Neuron (in vitro differentiated cells): Measurements from ENCODE around the gene COL23A1.

Source experiments
- H2AFZ ChIP-seq: one replicate; pipeline ENCODE4 v1.6.1; 2013; ENCODE audit warnings: low read depth, mild to moderate bottlenecking, inconsistent platforms, low read length, moderate library complexity
- H3K27me3 ChIP-seq: one replicate; pipeline ENCODE4 v1.6.1; 2013; ENCODE audit warnings: low read length; ENCODE audit not compliant: insufficient read depth
- H3K36me3 ChIP-seq: one replicate; pipeline ENCODE4 v1.6.1; 2013; ENCODE audit warnings: low read length; ENCODE audit not compliant: insufficient read depth
- H3K4me1 ChIP-seq: one replicate; pipeline ENCODE4 v1.6.1; 2013; ENCODE audit warnings: low read length; ENCODE audit not compliant: insufficient read depth
- H3K4me3 ChIP-seq: 2 replicates; pipeline ENCODE4 v1.5.1; 2013; ENCODE audit warnings: mild to moderate bottlenecking, low read length, moderate library complexity
- H3K9me3 ChIP-seq: one replicate; pipeline ENCODE4 v1.6.1; 2013; ENCODE audit warnings: low read length

COL23A1 gene

GRCh38 chr5:178284093-178284675 lies 306.0 kb downstream of the COL23A1 start:
- Histone ChIP-seq H3K27me3 (no peaks in the 10 kb centered on the region), H3K36me3 (no peaks in the 10 kb centered on the region), H3K9me3 (peaks cover 5% of the 10 kb centered on the region), H3K4me3 (no peak overlapping the region), H2AFZ (no peak overlapping the region), H3K4me1 (no peaks in the 10 kb centered on the region)

- Histone ChIP-seq H3K27me3 (no peaks in the 10 kb centered on the region), H3K36me3 (no peaks in the 10 kb centered on the region), H2AFZ (no peak overlapping the region), H3K4me3 (no peak overlapping the region), H3K4me1 (no peaks in the 10 kb centered on the region), H3K9me3 (peaks cover 5% of the 10 kb centered on the region)
Observed at GRCh38 chr5:178283520-178283919, 306.7 kb downstream of the COL23A1 start.

DNA sequence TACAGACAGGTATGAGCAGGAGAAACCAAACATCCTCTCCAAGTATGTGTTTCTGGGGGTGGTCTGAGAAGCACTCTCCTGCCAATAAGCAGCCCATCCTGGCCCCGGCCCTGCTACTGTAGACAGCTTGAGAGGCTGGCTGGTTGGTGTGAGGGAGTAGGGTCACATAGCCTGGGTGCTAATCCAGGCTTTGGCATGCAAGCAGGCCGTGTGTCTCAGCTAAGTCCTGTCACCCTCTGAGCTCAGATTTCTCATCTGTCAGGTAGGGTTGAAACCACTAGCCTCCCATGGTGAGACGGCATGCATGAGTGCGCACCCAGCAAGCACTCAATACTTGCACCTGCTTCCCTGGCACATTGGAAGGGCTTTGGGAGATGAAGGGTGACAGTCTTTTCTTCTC lies 307.8 kb downstream of the COL23A1 start:
- Histone ChIP-seq H3K9me3 (peaks cover 5% of the 10 kb centered on the region), H3K36me3 (no peaks in the 10 kb centered on the region), H3K4me3 (no peak overlapping the region), H2AFZ (no peak overlapping the region), H3K27me3 (no peaks in the 10 kb centered on the region), H3K4me1 (no peaks in the 10 kb centered on the region)

- H3K27me3 ChIP-seq: no peaks in the 10 kb centered on the region
- no peak overlapping the region for H3K4me3 ChIP-seq
- H3K9me3 ChIP-seq: peaks cover 5% of the 10 kb centered on the region
- no peak overlapping the region for H2AFZ ChIP-seq
- no peaks in the 10 kb centered on the region for H3K4me1 ChIP-seq
- H3K36me3 ChIP-seq: no peaks in the 10 kb centered on the region
Observed at GRCh38 chr5:178281331-178281730, 308.9 kb downstream of the COL23A1 start.

- no peaks in the 10 kb centered on the region for H3K27me3 ChIP-seq
- H3K36me3 ChIP-seq: no peaks in the 10 kb centered on the region
- no peaks in the 10 kb centered on the region for H3K4me1 ChIP-seq
- no peak overlapping the region for H3K4me3 ChIP-seq
- H3K9me3 ChIP-seq: peaks cover 5% of the 10 kb centered on the region
- no peak overlapping the region for H2AFZ ChIP-seq
Observed at GRCh38 chr5:178280631-178281030, 309.6 kb downstream of the COL23A1 start.

DNA sequence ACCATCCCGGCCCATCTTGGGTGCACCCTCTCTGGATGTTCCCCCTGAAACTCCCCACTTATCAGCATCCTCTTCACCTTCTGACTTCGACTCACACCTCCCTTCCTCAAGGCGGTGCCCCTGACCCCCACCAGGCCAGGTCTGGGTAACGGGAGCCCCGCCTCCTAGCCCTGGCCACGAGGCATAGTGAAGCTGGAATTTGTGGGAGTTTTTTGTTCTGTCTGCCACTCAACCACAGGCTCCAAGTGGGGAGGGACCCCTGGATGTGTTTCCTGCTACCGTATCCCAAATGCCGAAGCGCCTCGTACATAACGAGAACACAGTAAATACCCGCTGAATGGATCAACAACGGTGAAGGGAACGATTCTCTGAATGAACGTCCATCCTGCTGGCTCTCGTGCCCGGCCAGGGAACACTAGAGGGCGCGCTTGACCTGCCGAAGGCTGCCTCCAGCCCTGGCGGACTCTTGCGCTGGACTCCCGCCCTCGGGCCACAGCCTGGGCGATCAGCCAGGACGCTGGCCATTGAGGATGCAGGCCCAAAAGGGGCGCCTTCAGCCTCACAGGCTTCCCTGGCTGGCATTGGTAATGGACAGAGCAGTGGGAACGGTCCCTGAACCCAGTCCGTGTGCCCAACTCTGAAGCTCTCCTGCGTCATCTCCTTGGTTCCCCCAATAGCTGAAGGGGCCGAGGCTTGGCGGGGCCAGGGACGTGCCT lies 310.3 kb downstream of the COL23A1 start:
- Histone ChIP-seq H3K4me1 (no peaks in the 10 kb centered on the region), H3K9me3 (peaks cover 5% of the 10 kb centered on the region), H3K27me3 (no peaks in the 10 kb centered on the region), H2AFZ (no peak overlapping the region), H3K4me3 (no peak overlapping the region), H3K36me3 (no peaks in the 10 kb centered on the region)

DNA sequence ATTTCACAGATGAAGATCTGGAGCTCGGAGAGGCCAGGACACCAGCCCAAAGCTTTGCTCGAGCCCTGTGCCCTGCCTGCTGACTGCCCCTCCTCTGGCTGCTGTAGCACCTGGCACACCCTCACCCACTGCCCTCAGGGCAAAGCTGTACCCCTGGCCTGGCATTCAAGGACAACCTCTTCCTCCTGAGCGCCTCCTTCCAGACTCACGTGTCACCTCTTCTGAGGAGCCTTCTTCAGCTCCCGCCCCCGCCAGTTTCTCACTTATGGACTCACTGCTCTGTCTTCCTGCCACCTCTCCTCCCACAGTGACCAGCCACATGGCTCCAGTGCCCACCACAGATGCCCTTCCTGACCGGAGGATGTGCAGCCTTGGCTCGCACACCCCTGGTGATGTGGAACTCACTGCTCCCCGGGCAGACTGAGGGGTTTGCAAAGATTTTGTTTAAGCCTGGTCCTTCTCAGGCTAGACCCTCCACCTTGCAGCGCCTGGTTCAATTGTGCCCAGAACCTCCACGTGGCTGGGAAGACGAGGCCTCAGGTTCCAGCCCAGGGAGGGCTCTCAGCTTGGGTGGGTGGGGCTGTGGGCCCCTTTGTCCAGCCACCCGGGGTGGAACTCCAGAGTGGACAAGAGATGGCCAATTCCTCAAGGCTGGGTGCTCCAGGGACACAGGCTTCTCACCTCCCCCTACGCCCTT lies 311.0 kb downstream of the COL23A1 start:
- Histone ChIP-seq H3K27me3 (no peaks in the 10 kb centered on the region), H3K4me3 (no peak overlapping the region), H2AFZ (no peak overlapping the region), H3K4me1 (no peaks in the 10 kb centered on the region), H3K9me3 (peaks cover 5% of the 10 kb centered on the region), H3K36me3 (no peaks in the 10 kb centered on the region)

GRCh38 chr5:178278358-178279023 lies 311.7 kb downstream of the COL23A1 start:
- no peaks in the 10 kb centered on the region for H3K27me3 ChIP-seq
- H3K36me3 ChIP-seq: no peaks in the 10 kb centered on the region
- H3K9me3 ChIP-seq: peaks cover 2% of the 10 kb centered on the region
- no peak overlapping the region for H2AFZ ChIP-seq
- H3K4me3 ChIP-seq: no peak overlapping the region
- no peaks in the 10 kb centered on the region for H3K4me1 ChIP-seq

- Histone ChIP-seq H3K4me1 (no peaks in the 10 kb centered on the region), H3K9me3 (peaks cover 2% of the 10 kb centered on the region), H3K36me3 (no peaks in the 10 kb centered on the region), H3K27me3 (no peaks in the 10 kb centered on the region), H3K4me3 (no peak overlapping the region), H2AFZ (no peak overlapping the region)
Observed at GRCh38 chr5:178277866-178278265, 312.3 kb downstream of the COL23A1 start.

- Histone ChIP-seq H3K9me3 (no peaks in the 10 kb centered on the region), H3K4me1 (no peaks in the 10 kb centered on the region), H3K36me3 (no peaks in the 10 kb centered on the region), H2AFZ (no peak overlapping the region), H3K27me3 (no peaks in the 10 kb centered on the region), H3K4me3 (no peak overlapping the region)
Observed at GRCh38 chr5:178277346-178277745, 312.8 kb downstream of the COL23A1 start.

- no peaks in the 10 kb centered on the region for H3K27me3 ChIP-seq
- no peaks in the 10 kb centered on the region for H3K9me3 ChIP-seq
- no peaks in the 10 kb centered on the region for H3K4me1 ChIP-seq
- H3K36me3 ChIP-seq: no peaks in the 10 kb centered on the region
- no peak overlapping the region for H3K4me3 ChIP-seq
- no peak overlapping the region for H2AFZ ChIP-seq
Observed at GRCh38 chr5:178274781-178275537, 315.2 kb downstream of the COL23A1 start.

DNA sequence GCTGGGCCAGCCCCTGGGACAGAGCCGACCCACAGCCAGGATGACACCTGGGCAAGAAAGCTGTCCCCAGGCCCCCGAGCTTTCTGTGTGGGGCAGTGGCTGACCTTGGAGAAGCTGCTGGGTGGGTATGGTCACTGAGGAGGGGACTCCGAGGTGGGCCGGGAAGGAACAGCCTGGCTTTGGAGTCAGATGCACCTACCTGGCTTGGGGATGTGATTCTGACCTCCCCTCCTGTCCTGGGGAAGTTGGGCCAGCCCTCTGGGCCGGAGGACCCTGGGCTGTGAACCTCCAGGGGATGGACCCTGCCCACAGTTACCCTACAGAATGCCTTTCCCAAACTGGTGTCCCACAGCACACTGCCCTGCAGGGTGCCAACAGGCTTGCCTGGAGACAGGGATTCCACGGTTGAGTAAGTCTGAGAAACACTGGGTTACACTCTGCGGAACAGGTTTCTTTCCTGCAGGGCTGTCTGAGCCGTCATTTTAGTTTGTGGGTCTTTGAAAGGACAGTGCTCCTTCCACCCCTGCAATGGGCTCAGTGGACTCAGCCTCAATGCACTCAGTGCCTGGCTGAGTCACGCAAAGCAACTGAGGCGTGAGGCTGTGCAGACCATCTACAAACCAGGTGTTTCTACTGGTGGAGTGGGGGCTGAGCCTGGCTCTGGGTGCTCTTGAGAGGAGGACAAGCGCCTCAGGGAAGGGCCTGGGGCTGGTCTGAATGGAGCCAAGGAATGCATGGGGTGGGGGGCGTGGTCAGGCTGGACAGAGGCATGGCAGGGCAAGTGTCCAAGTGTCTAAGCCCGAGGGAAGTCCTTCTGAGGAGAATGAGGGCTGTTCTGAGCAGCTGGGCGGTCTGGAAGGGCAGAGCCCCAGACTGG lies 316.3 kb downstream of the COL23A1 start:
- Histone ChIP-seq H3K27me3 (no peaks in the 10 kb centered on the region), H2AFZ (no peak overlapping the region), H3K9me3 (no peaks in the 10 kb centered on the region), H3K36me3 (no peaks in the 10 kb centered on the region), H3K4me1 (no peaks in the 10 kb centered on the region), H3K4me3 (no peak overlapping the region)
